IPS-NIHi11 (cell line): ENCODE data around the gene MINAR1.
A peak's percentile ranks its signal among the peaks of the same experiment; 100 is the strongest.

Source experiments
- DNase-seq: peaks from one replicate; pipeline ENCODE4 v3.0.0; 2012; ENCODE audit warnings: mixed read lengths, low spot score

Gene MINAR1

GRCh38 chr15:79430901-79431635 is 1.1 kb upstream of the MINAR1 start:
- no peak for DNase-seq

- DNase-seq, result peak; percentile 65
Measured at GRCh38 chr15:79432345-79433275, 474 bp downstream of the MINAR1 start.

DNA sequence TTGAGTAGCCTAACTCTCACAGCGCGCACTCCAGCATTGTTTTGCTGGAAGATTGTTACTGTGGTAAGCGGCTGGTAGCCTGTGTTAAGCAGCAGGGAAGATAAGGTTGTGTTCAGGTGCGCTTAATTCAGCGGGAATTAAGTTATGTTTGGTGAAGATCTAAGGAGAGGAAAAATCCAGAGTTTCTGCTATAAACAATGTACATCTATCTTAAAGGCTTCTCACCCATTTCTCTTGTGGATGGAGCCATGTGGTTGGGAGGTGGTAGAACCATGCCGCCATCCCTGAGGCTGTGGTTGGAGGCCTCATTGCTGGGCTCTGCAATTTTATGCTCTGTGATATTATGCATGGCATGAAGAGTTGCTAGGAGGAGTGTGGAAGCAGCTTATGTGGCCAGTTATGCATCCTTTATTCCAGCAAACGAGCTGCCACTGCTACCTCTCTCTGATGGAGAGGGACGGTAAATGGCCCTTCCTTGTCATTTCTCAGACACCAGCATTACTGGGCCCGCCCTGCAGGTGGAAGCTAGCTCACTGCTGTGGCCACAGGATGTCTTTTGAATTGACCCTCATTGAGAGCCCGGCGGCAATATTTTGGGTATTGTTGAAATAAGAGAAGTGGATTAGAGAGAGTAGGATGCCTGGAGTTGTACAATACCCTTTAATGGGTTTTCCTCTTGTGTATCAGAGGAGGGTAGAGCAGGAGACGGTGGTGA is 1.3 kb downstream of the MINAR1 start:
- peak; percentile 38 for DNase-seq

DNA sequence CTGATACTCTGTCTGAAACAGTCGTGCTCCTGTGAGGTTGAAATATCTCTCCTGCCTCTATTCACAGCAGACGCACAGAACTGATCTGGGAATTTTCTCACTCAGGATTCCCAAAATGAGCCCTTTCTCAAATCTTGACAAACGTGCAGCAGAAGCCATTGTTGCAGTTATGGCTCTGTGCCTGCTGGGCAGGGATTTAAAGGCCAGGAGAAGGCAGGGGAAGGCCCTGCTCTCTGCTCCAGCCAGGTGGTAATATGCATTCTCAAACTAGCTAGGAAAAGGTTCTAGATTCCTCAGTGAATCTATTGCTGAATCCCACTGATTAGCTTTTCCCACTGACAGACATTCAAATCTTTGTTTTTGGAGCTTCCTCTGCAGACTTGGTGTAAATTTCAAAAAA is 2.2 kb downstream of the MINAR1 start:
- DNase-seq, result no peak

- no peak for DNase-seq
Measured at GRCh38 chr15:79436037-79436780, 4.1 kb downstream of the MINAR1 start.

DNA sequence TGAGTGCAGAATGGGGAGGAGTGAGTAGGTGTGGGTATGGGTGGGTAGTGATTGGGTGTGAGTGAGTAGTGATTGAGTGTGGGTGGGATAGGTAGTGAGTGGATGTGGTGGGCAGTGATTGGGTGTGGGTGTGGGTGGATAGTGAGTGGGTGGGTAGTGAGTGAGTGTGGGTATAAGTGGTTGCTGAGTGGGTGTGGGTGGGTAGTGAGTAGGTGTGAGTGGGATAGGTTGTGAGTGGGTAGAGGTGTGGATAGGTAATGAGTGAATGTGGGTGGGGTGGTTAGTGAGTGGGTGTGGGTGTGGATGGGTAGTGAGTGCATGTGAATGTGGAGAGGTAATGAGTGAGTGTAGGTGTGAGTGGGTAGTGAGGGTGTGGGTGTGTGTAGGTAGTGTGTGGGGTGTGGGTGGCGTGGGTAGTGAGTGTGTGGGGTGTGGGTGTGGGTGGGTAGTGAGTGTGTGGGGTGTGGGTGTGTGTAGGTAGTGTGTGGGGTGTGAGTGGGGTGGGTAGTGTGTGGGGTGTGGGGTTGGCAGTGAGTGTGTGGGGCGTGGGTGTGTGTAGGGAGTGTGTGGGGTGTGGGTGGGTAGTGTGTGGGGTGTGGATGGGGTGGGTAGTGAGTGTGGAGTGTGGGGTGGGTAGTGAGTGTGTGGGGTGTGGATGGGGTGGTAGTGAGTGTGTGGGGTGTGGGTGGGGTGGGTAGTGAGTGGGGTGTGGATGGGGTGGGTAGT is 5.3 kb downstream of the MINAR1 start:
- DNase-seq, result no peak

DNA sequence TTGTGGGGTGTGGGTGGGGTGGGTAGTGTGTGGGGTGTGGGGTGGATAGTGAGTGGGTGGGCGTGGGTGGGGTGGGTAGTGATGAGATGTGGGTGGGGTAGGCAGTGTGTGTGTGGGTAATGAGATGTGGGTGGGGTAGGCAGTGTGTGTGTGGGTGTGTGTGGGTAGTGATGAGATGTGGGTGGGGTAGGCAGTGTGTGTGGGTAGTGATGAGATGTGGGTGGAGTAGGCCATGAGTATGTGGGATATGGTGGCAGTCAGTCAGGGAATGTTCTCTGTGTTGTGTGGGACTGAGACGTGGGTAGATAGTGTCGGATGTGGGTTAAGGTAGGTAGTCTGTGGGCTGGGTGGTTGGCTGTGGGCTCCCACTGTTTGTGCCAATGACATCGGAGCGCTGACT is 7.1 kb downstream of the MINAR1 start:
- DNase-seq, result no peak

DNA sequence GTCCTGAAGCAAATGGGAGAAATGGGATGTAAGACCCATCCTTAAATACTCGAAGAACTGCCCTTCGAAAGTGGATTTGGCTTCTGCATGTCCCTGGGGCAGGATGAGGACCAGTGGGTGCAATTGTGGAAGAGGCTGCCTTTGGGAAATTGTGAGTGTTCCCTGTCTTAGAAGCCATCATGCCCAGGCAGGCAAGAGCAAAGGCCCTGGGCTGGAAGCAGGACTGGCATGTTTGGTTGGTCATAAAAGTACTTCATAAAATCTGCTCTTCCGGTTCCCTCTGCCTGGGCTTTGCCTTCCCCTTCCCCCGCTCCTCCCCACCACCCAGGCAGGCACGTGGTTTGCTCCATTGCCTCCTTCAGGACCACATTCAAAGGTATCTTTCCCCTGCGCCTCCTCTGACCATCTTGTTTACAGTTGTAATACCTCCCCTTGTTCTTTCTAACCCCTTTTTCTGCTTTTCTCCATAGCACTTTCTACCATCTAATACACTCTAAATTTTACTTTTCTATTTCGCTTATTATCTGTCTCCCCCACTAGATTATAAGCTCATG is 8.3 kb downstream of the MINAR1 start:
- DNase-seq, result peak; percentile 39

- DNase-seq, result no peak
Measured at GRCh38 chr15:79442911-79443310, 10.8 kb downstream of the MINAR1 start.

DNA sequence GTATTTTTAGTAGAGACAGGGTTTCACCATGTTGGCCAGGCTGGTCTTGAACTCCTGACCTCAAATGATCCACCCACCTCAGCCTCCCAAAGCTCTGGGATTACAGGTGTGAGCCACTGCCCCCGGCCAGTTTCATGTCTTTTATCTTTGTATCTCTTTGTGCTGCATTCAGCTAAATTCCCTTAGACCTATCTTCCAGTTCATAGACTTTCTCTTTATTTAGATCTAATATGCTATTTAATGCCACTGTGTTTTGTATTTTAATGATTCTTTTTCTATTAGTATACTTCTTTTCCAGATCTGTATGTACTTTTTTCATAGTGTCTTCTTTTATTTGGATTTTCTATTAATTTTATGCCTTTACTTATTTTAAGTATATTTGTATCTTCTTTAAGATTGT is 14.9 kb downstream of the MINAR1 start:
- DNase-seq, result no peak

DNA sequence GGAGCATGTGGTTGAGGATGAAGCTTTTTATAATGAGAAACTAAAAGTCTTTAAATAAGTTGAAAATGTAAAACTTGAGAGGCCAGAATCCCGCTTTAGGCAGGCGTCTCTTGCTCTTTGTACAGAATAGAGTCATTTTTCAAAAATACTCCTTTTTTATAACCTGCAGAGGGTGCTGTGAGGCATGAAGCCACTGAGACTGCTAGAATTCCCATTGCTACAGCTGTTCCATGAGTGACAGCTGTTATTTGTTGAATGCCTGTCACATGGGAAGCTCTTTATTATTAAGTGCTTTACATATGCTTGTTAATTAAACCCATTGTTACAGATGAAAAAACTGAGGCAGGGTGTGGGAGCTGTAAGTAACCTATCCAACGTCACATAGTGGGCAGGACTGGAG is 18.5 kb downstream of the MINAR1 start:
- DNase-seq, result peak; percentile 21

DNA sequence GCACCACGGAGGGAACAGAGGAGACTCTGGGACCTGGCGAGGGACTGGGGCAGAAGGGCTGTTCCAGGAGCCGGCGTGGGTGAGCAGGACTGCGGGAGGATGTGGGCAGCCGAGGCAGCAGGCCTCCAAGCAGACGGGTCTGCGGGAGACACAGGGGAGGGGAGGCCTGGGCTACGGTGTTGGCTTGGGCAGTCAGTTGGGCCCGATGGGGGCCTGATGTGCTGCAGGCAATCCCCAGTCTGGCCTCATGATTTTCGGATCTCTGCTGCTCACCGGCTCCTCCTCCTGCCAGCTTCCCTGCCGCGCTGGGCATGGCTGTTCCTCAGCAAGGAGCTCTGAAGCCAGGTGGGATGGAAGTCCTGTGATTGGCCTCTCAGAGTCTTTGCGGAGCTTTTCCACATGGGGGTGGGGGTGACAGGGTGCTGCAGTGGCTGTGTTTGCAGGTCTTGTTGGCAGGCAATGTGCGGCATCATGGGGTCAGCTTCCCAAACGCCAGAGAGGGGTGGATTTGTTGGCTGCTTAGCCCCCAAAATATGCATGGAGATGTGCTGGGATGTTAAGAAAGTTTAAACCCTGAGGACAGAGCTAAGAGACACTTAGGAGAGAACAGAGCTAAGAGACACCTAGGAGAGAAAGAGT is 19.3 kb downstream of the MINAR1 start:
- DNase-seq, result peak; percentile 39

GRCh38 chr15:79452244-79453051 is 20.3 kb downstream of the MINAR1 start:
- DNase-seq, result no peak

DNA sequence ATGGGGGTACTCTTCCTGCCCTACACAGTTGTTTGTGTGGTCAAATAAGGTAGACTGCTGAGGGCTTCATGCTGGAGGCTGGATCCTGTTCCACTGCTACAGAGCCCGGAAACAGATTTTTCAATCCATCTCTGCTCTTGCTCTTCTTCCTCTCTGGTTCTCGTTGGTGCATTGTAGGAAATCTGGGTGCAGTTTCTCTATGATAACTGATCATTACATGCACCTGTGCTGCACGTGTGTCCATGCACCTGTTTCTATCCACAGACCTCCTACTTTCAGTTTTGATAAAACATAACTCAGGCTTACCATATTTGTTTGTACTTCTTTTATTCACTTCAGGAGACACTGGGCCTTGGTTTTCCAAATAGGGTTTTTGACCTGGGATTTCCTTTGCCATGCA is 21.3 kb downstream of the MINAR1 start:
- no peak for DNase-seq

- DNase-seq, result no peak
Measured at GRCh38 chr15:79454063-79454462, 21.9 kb downstream of the MINAR1 start.

DNA sequence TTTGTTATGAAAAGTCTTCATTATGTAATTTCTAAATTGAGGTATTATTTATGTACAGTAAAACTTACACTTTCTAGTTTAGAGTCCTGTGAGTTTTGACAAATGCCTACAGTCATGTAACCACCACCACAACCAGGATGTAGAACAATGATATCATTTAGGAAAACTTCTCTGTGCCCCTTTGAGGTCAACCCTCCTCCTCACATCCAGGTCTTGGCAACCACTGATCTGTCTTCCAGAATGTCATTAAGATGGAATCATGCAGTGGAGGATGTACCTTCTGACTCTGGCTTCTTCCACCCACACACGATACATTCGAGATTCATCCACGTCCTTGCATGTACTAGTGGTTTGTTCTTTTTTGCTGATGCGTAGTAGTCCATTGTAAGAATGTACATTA is 23.2 kb downstream of the MINAR1 start:
- DNase-seq, result no peak

- DNase-seq, result no peak
Measured at GRCh38 chr15:79455943-79456342, 23.8 kb downstream of the MINAR1 start.

DNA sequence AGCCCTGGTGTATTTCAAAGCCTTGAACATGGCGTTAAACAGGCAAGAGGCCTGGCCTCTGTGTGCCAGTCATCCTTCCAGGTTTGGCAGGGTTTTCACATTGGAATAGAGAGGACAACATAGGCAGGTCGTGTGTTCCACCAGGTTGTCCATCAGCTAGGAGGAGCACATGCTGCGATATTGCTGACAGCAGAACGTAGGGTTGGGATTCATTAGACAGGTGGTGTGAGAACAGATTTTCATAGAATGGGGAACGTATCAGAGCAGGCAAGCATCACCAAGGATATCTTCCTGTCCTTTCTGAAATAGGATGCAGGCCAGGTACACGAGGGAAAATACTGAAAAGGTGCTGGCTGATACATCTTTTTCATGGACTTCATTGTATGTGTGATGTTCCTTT is 26.4 kb downstream of the MINAR1 start:
- no peak for DNase-seq

GRCh38 chr15:79459666-79460065 is 27.5 kb downstream of the MINAR1 start:
- no peak for DNase-seq
